HG03095 (cell line): ENCODE measurements around the gene SUSD3.

Experiments used
- ATAC-seq: cut with Tn5 transposase; IDR thresholded peaks from one replicate; pipeline ENCODE4 v1.9.1; 2021; ENCODE audit warnings: moderate library complexity; ENCODE audit not compliant: unreplicated experiment

Gene SUSD3

GRCh38 chr9:93028448-93029006 is 30.0 kb upstream of the SUSD3 start:
- no peak for ATAC-seq

GRCh38 chr9:93030642-93031628 is 27.6 kb upstream of the SUSD3 start:
- no peak for ATAC-seq

- no peak for ATAC-seq
Observed at GRCh38 chr9:93031629-93032430, 26.7 kb upstream of the SUSD3 start.

GRCh38 chr9:93032545-93032944 is 26.0 kb upstream of the SUSD3 start:
- no peak for ATAC-seq

GRCh38 chr9:93033531-93033930 is 25.0 kb upstream of the SUSD3 start:
- ATAC-seq = no peak

- no peak for ATAC-seq
Observed at GRCh38 chr9:93035106-93035660, 23.3 kb upstream of the SUSD3 start.

GRCh38 chr9:93035821-93036351 is 22.6 kb upstream of the SUSD3 start:
- no peak for ATAC-seq

GRCh38 chr9:93036887-93037475 is 21.5 kb upstream of the SUSD3 start:
- no peak for ATAC-seq

GRCh38 chr9:93037476-93037971 is 21.0 kb upstream of the SUSD3 start:
- ATAC-seq = no peak

GRCh38 chr9:93038918-93039317 is 19.6 kb upstream of the SUSD3 start:
- no peak for ATAC-seq

GRCh38 chr9:93039456-93039855 is 19.0 kb upstream of the SUSD3 start:
- no peak for ATAC-seq

GRCh38 chr9:93039976-93040375 is 18.5 kb upstream of the SUSD3 start:
- ATAC-seq = no peak

- ATAC-seq = no peak
Observed at GRCh38 chr9:93040409-93040808, 18.1 kb upstream of the SUSD3 start.

- ATAC-seq = no peak
Observed at GRCh38 chr9:93041108-93041802, 17.2 kb upstream of the SUSD3 start.

- no peak for ATAC-seq
Observed at GRCh38 chr9:93043122-93043521, 15.4 kb upstream of the SUSD3 start.

GRCh38 chr9:93045521-93045920 is 13.0 kb upstream of the SUSD3 start:
- ATAC-seq = no peak

- ATAC-seq = no peak
Observed at GRCh38 chr9:93048566-93049448, 9.7 kb upstream of the SUSD3 start.

GRCh38 chr9:93049491-93049890 is 9.0 kb upstream of the SUSD3 start:
- no peak for ATAC-seq

- ATAC-seq = no peak
Observed at GRCh38 chr9:93050231-93050630, 8.3 kb upstream of the SUSD3 start.
